DMS114 treated with DMSO at 0.1 percent for 48 hours (cell line): ENCODE data around the gene MED15.

Source experiments
- DNase-seq: peaks from one replicate; lab custom pipeline; 2025; ENCODE audit not compliant: unreplicated experiment; lab: John Stamatoyannopoulos, UW

MED15 gene

DNA sequence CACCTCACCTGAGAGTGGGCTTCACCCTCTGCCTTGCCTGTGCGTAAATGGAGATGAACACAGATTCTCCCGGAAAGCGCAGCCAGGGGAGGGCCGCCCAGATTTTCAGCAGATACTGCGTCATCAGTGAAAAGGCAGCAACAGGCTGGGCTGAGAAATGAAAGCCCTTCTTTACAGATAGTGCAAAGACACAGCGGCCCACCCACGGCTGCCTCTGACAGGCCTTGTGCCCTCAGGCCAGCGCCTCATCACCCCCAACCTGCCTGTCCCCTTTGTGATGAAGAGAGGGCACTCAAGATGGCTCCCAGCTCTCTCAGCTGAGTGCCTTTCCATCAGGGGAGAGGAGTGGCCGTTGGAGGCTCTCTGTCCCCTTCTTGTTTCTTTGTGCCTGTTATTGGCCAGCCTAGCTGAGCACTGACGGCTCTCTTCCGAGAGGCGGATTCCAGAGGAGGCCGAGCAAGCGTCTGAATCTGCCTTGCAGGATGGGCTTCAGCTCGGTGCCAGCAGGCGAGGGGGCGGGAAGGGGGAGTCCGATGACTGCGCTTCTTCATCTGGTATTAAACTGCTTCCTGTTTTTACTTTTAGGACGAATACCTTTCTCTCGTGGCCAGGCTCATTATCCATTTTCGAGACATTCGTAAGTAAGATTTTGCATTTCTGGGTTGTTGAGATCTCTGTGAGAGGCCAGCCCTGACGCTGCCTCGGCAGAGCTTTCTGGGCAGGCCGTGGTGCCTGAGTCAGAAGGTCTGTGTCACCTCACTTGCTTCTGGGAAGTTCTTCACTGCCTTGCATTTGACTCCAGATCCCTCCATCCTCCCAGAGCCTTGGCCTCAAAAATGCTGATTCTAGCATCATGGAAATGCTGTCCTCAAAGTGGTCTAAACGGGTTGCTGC lies 43.7 kb downstream of the MED15 start:
- no peak for DNase-seq

DNA sequence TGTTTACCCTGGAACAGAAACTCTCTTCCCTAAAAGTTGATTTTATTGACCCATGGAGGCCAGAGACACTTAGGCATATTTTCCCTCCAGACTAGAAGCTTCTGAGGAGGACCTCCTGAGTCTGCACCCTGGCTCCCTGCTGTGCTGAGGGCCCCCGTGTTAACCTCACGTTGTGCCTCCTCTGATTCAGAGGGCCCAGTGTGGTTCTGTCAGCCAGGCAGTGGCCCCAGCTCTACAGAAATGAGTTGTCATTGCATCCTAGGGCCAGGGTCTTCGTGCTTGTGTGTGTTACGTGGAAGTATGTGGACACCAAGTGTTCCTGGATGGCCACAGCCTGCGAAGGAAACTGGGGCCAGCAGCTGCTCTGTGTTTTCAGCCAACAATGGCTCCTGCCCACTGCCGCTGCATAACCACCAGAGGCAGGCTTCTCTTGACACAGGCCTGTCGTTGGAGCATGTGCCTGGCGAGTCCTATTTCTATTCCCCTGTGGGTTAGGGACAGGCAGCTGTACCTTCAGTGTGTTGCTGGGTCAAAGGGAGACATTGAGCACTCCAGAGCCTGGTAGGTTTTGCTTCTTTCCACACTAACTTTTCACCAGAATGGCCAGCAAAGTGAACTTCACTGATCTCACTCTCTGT lies 44.5 kb downstream of the MED15 start:
- DNase-seq = no peak

DNA sequence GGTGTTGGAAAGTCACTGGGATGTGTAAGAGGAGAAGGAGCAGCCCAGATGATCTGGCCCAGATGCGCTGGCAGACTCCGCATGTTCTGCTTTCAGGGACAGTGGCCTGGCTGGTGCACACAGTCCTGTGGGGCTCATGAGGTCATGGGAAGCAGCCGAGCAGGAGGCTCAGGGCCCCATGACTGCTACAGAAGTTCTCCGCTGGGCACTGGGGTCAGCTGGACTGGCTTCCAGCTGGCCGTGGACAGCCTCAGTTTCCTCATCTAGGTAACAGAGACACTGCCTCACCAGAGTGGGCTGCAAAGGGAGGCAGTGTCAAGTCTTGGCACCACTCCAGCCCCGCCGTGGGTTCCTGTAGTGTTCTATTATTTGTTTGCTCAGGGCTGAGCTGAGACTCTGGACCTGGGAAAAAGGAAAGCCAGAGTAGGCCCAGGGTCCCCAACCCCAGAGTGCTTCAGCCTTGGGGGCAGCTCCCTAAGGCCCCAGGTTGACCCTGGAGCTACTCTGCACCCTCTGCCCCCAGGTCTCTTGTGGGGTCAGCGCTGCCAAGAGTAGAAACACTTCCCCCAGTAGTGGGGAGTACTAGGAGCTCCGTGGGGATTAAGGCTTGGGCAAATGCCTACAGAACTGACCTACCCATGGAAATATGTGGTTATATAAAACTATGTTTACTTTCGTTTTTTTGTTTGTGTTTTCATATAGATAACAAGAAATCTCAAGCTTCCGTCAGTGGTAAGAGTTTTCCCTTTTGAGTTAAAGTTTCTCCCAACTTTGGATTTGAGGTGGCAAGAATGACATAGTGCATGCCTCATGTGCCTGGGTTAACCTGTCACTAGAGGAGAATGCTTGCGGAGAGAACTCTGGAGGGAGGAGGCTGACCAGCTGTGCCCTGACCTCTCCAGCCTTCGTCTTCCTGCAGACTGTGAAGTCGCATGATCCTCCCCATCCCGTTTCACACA lies 45.3 kb downstream of the MED15 start:
- no peak for DNase-seq

GRCh38 chr22:20553947-20554741 lies 46.7 kb downstream of the MED15 start:
- no peak for DNase-seq

GRCh38 chr22:20554824-20555223 lies 47.4 kb downstream of the MED15 start:
- no peak for DNase-seq

DNA sequence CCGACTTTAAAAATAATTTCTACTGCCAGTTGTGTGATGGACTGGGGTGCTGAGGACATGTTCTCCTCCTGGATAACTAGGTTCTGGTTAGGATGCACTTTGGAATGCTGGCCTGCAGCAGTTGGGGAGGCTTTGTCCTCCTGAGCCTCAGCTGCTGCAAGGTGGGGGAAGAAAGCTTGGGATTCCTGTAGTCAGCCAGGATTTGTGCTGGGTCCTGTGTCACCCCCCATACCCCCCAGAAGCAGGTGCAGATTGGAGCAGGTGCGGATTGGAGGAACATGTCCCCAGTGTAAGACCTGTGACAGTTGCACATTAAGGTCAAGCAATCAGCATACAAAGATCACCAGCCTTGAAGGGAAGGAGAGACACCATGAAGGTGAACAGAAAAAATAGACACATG lies 51.1 kb downstream of the MED15 start:
- no peak for DNase-seq

DNA sequence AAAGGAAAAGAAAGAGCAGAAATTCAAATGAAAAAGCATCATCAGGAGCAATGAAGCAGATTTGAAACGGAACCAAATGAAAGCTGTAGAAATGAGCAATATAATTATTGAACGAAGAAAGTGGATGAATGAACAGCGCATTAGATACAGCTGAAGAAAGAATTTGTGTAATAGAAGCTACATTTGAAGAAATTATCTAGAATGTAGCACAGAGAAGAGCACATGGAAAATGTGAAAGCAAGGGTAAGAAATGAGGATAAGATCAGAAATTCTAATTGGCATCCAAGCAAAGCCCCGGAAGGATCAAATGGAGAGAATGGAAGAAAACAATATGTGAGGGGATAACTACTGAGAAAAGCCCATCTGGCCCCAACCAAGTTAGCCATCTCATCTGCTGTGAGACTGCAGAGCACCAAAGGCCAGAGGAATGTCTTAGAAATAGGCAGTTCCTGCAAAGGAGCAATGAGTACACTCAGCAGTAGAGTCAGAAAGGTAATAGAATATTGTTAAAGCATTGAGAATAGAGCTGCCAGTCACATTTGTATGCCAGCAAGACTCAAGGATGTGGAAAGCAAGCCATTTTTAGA lies 51.9 kb downstream of the MED15 start:
- DNase-seq = no peak

GRCh38 chr22:20560716-20561115 lies 53.3 kb downstream of the MED15 start:
- DNase-seq = no peak

DNA sequence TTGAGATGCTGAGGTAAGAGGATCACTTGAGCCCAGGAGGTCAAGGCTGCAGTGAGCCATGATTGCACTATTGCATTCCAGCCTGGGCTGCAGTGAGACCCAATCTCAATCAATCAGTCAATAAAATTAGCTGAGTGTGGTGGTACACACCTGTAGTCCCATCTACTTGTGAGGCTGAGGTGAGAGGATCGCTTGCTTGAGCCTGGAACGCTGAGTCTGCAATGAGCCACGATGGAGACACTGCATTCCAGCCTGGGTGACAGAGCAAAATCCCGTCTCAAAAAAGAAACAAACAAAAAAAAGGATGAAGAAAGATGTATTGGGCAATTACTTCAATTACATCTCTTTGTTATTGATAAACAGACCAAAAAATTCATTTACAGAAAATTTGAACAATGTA lies 54.5 kb downstream of the MED15 start:
- no peak for DNase-seq

GRCh38 chr22:20562607-20563465 lies 55.4 kb downstream of the MED15 start:
- DNase-seq = no peak

- DNase-seq = no peak
Observed at GRCh38 chr22:20563466-20563906, 56.1 kb downstream of the MED15 start.

DNA sequence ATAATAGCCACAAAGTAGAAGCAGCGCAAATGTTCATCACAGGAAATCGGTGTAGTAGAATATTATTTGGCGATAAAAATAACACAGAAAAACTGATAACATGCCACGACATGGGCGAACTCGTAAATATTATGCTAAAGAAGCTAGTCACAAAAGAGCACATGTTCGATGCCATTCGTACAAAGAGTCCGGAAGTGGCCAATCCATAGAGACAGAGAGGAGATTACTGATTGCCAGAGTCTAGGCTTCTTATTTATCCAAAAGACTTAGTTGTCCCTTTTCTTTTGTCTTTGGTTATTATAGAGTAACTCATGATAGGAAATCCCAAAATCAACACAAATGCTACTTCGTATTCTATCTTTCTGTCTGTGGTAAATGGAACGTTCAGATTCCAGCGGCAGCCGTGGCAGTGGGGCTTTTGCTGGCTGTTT lies 56.5 kb downstream of the MED15 start:
- no peak for DNase-seq

GRCh38 chr22:20565079-20565734 lies 57.8 kb downstream of the MED15 start:
- DNase-seq = no peak

DNA sequence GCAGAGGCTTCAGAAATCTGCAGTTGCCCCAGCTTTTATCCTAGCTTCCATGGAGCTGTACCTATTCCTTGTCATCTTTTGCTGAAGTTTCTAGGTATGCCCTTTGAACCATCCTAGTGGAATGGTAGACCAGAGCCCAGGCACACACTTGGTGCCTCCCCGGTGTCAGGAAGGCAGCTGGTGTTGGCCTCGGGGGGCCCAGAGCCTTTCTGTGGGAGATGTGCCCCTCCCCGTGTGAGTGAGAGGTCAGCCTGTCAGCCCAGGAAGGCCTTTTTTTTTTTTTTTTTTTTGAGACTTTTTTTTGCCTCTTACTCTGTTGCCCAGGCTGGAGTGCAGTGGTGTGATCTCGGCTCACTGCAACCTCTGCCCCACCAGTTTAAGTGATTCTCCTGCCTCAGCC lies 58.4 kb downstream of the MED15 start:
- DNase-seq = no peak

DNA sequence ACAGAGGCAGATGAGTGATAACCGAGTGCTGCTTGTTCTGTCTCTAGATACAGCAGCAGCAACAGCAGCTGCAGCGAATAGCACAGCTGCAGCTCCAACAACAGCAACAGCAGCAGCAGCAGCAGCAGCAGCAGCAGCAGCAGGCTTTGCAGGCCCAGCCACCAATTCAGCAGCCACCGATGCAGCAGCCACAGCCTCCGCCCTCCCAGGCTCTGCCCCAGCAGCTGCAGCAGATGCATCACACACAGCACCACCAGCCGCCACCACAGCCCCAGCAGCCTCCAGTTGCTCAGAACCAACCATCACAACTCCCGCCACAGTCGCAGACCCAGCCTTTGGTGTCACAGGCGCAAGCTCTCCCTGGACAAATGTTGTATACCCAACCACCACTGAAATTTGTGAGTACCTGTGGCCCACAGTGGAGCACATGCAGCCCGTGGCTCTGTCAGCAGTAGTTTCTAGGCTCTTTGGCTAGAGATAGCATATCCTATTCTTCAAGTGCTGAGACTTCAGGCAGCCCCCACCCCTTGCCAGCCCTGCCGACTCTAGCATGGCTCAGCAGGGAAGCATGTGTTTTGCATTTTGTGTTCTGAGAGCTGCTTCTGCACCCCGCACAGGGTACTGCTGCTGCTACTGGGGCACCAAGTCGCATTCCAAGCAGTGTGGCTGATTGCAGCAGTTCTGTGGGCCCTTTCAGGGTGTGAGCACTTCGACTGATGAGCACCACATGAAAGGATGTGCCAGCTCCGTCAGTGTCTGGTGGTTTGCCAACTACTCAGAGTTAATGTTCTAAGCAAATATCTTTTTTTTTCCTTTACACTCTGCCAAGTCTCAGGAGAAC lies 59.2 kb downstream of the MED15 start:
- DNase-seq = no peak

DNA sequence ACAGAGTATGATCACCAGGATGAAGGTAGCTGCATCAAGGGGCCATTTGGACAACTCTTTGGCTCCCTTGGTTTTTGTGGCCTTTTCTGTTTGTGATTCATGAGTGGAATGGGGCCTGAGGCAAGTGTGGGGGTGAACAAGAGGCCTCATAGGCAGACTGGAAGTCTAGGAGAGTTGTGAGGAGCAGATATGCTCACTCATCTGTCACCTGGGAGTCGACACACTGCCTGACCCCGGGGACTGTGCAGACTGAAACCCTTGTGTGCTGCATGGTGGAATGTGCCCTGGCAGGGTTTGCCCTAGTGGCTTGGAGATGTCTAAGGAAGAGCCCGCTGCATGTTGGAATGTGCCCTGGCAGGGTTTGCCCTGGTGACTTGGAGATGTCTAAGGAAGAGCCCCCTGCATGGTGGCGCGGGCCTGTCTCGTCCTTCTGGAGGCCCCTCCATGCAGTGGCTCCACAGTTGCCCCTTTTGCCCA lies 60.0 kb downstream of the MED15 start:
- no peak for DNase-seq

DNA sequence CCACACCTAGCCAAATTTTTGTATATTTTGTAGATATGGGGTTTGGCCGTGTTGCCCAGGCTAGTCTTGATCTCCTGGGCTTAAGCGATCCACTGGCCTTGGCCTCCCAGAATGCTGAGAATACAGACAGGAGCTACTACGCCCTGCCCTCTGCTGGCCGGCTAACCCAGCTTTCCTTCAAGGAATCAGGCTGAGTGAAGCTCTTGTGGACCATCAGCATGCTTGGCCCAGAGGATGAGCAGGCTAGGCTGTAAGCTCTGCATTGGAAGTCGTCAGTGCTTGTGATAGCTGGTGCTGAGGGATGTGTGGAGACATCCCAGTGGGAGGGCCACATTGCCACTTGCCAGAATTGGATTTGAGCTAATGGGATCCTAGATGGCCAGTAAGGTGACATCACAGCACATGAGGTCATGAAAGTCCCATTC lies 60.6 kb downstream of the MED15 start:
- peak; percentile 28 for DNase-seq
